RPMI8226 (cell line): Measurements from ENCODE around the gene TMEM39B.
"Not testable (repeated sequence)": the region's sequence is repeated elsewhere in the genome, so short reads cannot be mapped to it uniquely, and the experiment has no call there.

Experiments used
- DNase-seq: peaks from one replicate; pipeline ENCODE4 v3.0.0-alpha.2; 2015

TMEM39B gene

GRCh38 chr1:32071758-32072621 lies 749 bp upstream of the TMEM39B start:
- DNase-seq, result no peak

DNA sequence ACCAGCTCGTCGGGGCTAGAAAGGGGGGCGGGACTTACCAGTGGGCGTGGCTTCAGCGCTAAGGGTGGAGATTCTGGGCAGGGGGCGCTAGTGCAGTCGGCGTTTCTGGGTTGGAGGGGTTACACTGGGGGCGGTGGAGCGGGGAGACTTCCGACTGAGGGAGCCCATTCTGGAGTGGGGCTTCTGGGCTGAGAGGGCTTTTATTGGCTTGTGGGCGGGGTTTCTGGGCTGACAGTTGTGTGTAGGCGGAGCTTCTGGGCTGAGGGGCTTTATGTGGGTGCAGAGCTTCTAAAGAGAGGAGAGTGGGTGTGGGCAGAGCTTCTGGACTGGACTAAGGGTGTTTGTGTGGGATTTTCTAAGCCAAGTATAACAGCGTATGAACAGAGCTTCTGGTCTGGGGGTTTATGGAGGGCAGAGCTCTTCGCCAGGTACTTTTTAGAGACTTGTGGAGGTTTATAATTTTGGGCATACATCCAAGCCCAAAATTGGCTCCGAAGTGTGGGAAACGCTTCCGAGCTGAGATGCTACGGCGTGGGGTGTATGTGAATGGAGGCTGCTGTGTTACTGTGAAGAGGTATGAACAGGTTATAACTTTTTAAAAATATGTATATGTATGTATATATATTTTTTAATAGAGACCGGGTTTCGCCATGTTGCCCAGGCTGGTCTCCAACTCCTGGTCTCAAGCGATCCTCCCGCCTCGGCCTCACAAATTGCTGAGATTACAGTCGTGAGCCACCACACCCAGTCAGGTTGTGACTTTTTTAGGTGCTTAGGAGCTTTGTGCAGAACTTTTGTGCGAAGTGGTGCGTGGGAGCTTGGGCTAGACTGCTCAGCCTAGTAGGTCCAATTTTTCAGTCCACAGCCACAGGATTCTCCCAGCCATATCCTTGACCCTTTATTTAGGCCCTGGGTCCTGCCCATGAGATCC lies 825 bp downstream of the TMEM39B start:
- DNase-seq, result no peak

DNA sequence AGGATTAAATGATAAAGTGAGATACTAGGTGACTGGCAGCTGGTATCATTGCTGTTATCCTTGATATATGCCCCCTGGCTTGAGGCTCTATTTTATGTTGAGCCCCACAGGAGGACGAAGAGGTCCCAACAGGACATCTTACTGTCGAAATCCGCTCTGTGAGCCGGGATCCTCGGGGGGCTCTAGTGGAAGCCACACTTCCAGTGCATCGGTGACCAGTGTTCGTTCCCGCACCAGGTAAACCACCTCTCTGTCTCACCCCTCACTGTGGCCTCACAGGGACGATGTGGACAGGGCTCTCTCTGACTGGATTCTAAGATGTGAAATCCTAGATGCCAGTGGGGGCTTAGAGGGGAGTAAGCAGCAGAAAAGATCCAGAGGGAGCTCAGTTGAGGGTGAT lies 2.1 kb downstream of the TMEM39B start:
- DNase-seq, result no peak

GRCh38 chr1:32077451-32077850 lies 4.7 kb downstream of the TMEM39B start:
- DNase-seq, result no peak

DNA sequence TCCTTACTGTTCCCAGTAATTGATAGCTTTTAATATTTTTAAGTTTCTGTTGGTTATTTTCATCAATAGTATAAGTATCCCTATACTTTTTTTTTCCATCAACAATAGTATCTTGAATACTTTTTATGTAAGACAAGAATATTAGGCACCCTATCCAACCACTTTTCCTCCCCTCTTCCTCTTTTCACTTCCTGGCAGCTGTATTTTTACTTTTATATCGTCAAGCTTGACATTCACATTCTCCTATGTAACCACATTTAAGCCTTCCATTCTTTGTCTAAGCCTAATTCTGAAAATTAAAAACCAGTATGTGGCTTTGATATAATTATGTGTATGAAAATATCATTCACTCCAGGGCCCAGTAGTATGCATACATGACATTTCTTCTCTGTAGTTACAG lies 9.3 kb downstream of the TMEM39B start:
- DNase-seq, result no peak

GRCh38 chr1:32086381-32086780 lies 13.6 kb downstream of the TMEM39B start:
- not testable (repeated sequence) for DNase-seq

- no peak for DNase-seq
Observed at GRCh38 chr1:32091176-32091575, 18.4 kb downstream of the TMEM39B start.

DNA sequence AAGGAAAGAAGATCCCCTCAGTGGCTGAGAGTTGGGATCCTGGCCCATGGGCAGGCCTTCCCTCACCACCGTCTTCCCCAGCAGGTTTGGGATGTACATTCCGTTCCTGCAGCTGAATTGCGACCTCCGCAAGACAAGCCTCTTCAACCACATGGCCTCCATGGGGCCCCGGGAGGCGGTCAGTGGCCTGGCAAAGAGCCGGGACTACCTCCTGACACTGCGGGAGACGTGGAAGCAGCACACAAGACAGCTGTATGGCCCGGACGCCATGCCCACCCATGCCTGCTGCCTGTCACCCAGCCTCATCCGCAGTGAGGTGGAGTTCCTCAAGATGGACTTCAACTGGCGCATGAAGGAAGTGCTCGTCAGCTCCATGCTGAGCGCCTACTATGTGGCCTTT lies 18.9 kb downstream of the TMEM39B start:
- DNase-seq, result no peak

- no peak for DNase-seq
Observed at GRCh38 chr1:32094746-32095521, 22.2 kb downstream of the TMEM39B start.

- no peak for DNase-seq
Observed at GRCh38 chr1:32099426-32099825, 26.7 kb downstream of the TMEM39B start.

GRCh38 chr1:32100359-32100758 lies 27.6 kb downstream of the TMEM39B start:
- no peak for DNase-seq

- DNase-seq, result no peak
Observed at GRCh38 chr1:32100807-32101708, 28.3 kb downstream of the TMEM39B start.

- DNase-seq, result no peak
Observed at GRCh38 chr1:32104127-32104526, 31.4 kb downstream of the TMEM39B start.

GRCh38 chr1:32105338-32105737 lies 32.6 kb downstream of the TMEM39B start:
- DNase-seq, result no peak

DNA sequence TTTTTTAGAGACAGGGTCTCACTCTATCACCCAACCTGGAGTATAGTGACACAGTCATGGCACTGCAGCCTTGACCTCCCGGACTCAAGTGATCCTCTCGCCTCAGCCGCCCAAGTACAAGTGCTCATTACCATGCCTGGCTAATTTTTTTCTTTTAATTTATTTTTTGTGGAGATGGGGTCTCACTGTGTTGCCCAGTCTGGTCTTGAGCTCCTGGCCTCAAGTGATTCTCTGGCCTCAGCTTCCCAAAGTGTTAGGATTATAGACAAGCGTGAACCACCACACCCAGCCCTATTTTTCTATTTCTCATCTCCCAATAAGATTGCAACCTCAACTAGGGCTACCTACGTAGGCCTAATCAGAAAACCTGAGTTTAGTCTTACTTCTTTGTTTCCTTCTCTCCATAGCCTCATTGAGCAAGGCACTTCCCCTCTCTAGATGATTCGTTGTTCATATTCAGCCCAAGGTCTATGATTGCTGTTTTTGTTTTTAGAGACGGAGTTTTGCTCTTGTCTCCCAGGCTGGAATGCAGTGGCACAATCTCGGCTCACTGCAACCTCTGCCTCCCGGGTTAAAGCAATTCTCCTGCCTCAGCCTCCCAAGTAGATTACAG lies 34.0 kb downstream of the TMEM39B start:
- no peak for DNase-seq

DNA sequence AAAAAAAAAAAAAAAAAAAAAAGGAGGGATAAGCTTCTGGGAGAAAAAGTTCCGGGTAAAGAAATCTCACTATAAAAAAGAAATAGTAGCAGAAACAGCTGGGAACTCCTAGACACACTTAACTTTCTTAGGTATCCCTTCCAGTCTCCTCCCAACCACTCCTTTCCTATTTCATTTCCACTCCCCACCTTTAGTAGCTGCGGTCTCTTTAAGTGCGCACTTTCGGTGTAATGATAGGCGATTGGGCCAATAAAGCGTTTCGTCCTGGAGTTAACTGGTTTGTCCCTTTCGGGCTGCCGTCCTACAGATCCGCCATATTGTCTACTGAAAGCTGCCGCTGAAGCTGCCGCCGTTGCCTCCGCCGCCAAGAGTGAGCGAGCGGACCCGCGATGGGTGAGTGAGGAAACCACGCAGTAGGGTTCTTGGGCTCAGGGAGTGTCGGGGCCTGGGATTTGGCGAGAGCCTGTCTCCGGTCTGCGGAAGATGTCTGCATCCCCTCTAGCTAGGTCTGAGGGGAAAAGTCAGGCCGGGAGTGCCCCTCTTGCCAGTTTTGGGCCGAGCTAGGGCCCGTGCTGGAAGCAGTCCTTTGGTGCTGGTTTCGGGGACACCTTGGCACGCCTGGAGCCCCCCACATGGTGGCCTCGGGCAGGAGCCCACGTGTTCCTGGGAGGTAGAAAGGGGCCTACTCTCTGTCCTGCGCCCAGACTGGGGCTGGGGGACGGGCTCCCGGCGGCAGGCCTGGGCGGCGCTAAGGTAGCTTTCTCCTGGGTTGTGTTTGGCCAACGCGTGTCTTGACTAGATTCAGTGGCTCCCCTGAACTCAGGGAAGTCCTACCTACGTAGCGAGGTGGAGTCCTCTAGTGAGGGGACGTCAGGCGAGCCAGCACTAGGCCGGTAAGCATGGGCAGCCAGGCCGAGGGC lies 35.3 kb downstream of the TMEM39B start, which contains the start of gene KPNA6:
Gene KPNA6, plus strand, starts transcription at position 315 of the 920 bp plus-strand sequence. Its CDS starts 75 bp downstream, at position 390.
- peak; percentile 96 for DNase-seq

DNA sequence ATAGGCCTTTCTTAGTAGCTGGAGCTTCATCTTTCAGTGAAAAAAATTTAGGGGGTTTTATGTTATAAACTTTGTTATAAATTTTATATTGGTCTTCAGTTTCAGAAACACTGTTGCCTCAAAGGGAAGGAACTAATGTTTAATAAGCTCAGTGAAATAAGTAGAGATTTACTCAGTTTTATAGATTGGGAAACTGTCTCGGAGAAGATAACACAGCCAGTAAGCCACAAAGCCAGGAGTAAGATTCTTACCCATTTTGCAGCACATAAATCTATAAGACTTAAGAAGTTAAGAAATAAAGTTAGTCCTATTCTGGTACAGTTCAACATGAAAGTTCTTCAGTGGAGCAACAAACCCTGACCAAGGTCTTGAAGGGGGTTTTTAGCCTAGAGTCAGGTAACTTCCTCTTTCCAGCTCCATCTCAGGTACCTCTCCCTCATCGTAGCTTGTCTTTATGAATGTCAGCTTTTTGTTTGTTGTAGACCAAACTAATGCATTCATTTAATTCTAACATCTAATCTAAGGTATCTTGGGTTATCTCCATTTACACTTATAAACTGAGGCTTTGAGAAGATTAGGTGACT lies 38.4 kb downstream of the TMEM39B start:
- no peak for DNase-seq

- DNase-seq, result no peak
Observed at GRCh38 chr1:32111789-32112188, 39.0 kb downstream of the TMEM39B start.

- DNase-seq, result no peak
Observed at GRCh38 chr1:32112806-32113375, 40.2 kb downstream of the TMEM39B start.
